ENCODE data around the gene LRRTM4. TPM values are rescaled to one million over a fixed set of nuclear protein-coding genes. Genes with fewer than 3 reads are reported as not detected.

Gene LRRTM4
- total RNA-seq, 1 experiment from 2014 or later, result 12.0 TPM

GRCh38 chr2:77507657-77508056, 14.5 kb downstream of the LRRTM4 start:
- H2BK12ac ChIP-seq (ENCODE audit: insufficient read length, low read depth, low read length), result no peak overlapping the region
- Mint-ChIP-seq H3K27me3 (ENCODE audit: low read depth) (no peaks in the 10 kb centered on the region), H3K36me3 (ENCODE audit: insufficient read depth in 1 of 3, low read depth in 3 of 3) (no peaks in the 10 kb centered on the region; a peak in 1 of 7 replicates), H3K27ac (no peak overlapping the region; a peak in 1 of 7 replicates), H3K4me3 (no peak overlapping the region), H3K9me3 (no peaks in the 10 kb centered on the region), H3K4me1 (peaks cover 11 to 15% of the 10 kb centered on the region in 2 experiments)
- H3K4me2 ChIP-seq (ENCODE audit: insufficient read depth, insufficient read length, low read length), result no peak overlapping the region
- no peak overlapping the region for H3K56ac ChIP-seq (ENCODE audit: insufficient read length, low read depth, low read length)
- H3K79me1 ChIP-seq (ENCODE audit: insufficient read depth, low read depth, low read length, poor library complexity, severe bottlenecking), result no peaks in the 10 kb centered on the region
- H2BK20ac ChIP-seq (ENCODE audit: low read depth, low read length, poor library complexity, severe bottlenecking), result no peak overlapping the region
- no peak overlapping the region for H2AFZ ChIP-seq (ENCODE audit: low read length)
- no peak overlapping the region for H4K8ac ChIP-seq (replicated peaks; ENCODE audit: insufficient read length, low read depth, low read length)
- H4K20me1 ChIP-seq (ENCODE audit: control insufficient read depth, insufficient read depth, insufficient read length), result no peaks in the 10 kb centered on the region
- no peak overlapping the region for H3K4ac ChIP-seq (ENCODE audit: low read depth, low read length)
- WGBS (ENCODE audit: extremely low coverage, insufficient read length, low lambda C conversion rate), result no CpG with 5 or more reads among the region's 6 CpGs
- no peak overlapping the region for H3K14ac ChIP-seq (ENCODE audit: insufficient read depth, low read length)
- no peak overlapping the region for H4K91ac ChIP-seq (ENCODE audit: insufficient read length, low read depth, low read length)
- H3K27me3 ChIP-seq (ENCODE audit: insufficient read depth, low read length), result no peaks in the 10 kb centered on the region
- 0 out of 2 replicates have a peak, but pooled peaks cover 2% of the 10 kb centered on the region for H3K79me2 ChIP-seq (ENCODE audit: insufficient read depth, low read length)
- no peak overlapping the region for H3K9ac ChIP-seq (ENCODE audit: extremely low read depth, insufficient read length, low read length)
- H2BK5ac ChIP-seq (ENCODE audit: insufficient read length, low read length), result no peak overlapping the region
- H3K18ac ChIP-seq (ENCODE audit: insufficient read length, low read depth, low read length), result no peak overlapping the region
- H3K27ac ChIP-seq (ENCODE audit: insufficient read length, low read depth, low read length), result no peak overlapping the region
- H3K9me3 ChIP-seq (ENCODE audit: control insufficient read depth, low read depth, low read length), result no peaks in the 10 kb centered on the region
- no peak overlapping the region for H2BK15ac ChIP-seq (ENCODE audit: low read depth, low read length)
- DNase-seq, result no peak
- no peak overlapping the region for H3K23ac ChIP-seq (ENCODE audit: insufficient read length, low read depth, low read length)
- no peaks in the 10 kb centered on the region for H3K23me2 ChIP-seq (ENCODE audit: insufficient read length, low read depth, low read length, poor library complexity, severe bottlenecking)
- no peak overlapping the region for H3T11ph ChIP-seq (ENCODE audit: low read length)
- TF ChIP-seq, protein P1, sequence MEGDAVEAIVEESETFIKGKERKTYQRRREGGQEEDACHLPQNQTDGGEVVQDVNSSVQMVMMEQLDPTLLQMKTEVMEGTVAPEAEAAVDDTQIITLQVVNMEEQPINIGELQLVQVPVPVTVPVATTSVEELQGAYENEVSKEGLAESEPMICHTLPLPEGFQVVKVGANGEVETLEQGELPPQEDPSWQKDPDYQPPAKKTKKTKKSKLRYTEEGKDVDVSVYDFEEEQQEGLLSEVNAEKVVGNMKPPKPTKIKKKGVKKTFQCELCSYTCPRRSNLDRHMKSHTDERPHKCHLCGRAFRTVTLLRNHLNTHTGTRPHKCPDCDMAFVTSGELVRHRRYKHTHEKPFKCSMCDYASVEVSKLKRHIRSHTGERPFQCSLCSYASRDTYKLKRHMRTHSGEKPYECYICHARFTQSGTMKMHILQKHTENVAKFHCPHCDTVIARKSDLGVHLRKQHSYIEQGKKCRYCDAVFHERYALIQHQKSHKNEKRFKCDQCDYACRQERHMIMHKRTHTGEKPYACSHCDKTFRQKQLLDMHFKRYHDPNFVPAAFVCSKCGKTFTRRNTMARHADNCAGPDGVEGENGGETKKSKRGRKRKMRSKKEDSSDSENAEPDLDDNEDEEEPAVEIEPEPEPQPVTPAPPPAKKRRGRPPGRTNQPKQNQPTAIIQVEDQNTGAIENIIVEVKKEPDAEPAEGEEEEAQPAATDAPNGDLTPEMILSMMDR (conservative IDR thresholded peaks at IDR 0.05), result no peak
- H3K4me1 ChIP-seq (ENCODE audit: insufficient read depth, low read length), result peaks cover 3% of the 10 kb centered on the region; the same call in 1 of the 2 replicates
- H2BK120ac ChIP-seq (ENCODE audit: low read depth, low read length, poor library complexity, severe bottlenecking), result no peak overlapping the region
- H2AK5ac ChIP-seq (ENCODE audit: insufficient read length, low read length), result no peak overlapping the region
- no peak overlapping the region for H4K5ac ChIP-seq (ENCODE audit: insufficient read length, low read depth, low read length)
